Activated CD4-positive, CD25-positive, alpha-beta regulatory T cell (primary cell): ENCODE measurements around the gene FIBCD1.

Experiments
- DNase-seq, 4 experiments: peaks; one replicate each; lab custom pipeline; 2025; lab: John Stamatoyannopoulos, UW

FIBCD1 gene

GRCh38 chr9:130906735-130907416 is 32.2 kb downstream of the FIBCD1 start:
- no peak for DNase-seq

- no peak for DNase-seq
Observed at GRCh38 chr9:130905902-130906734, 32.9 kb downstream of the FIBCD1 start.

GRCh38 chr9:130905125-130905901 is 33.7 kb downstream of the FIBCD1 start:
- no peak for DNase-seq

GRCh38 chr9:130904070-130905044 is 34.7 kb downstream of the FIBCD1 start:
- DNase-seq: no peak

GRCh38 chr9:130903194-130904069 is 35.6 kb downstream of the FIBCD1 start:
- no peak for DNase-seq

- no peak for DNase-seq
Observed at GRCh38 chr9:130902204-130903185, 36.6 kb downstream of the FIBCD1 start.

- DNase-seq: no peak
Observed at GRCh38 chr9:130901498-130902203, 37.4 kb downstream of the FIBCD1 start.

- no peak for DNase-seq
Observed at GRCh38 chr9:130900701-130901497, 38.1 kb downstream of the FIBCD1 start.

GRCh38 chr9:130899051-130899748 is 39.8 kb downstream of the FIBCD1 start:
- DNase-seq: no peak

- no peak for DNase-seq
Observed at GRCh38 chr9:130898552-130898852, 40.5 kb downstream of the FIBCD1 start.

GRCh38 chr9:130897848-130898551 is 41.0 kb downstream of the FIBCD1 start:
- no peak for DNase-seq

- no peak for DNase-seq
Observed at GRCh38 chr9:130897105-130897751, 41.8 kb downstream of the FIBCD1 start.

- no peak for DNase-seq
Observed at GRCh38 chr9:130896233-130897014, 42.6 kb downstream of the FIBCD1 start, which contains the start of gene QRFP. Gene QRFP (minus strand): TSS chr9:130896812. CDS start chr9:130893838, 2,974 bp downstream.

- no peak for DNase-seq
Observed at GRCh38 chr9:130895481-130896232, 43.4 kb downstream of the FIBCD1 start.
